MCF 10A (cell line): ENCODE results near the gene TSPAN16. TPM values are rescaled to one million over a fixed set of nuclear protein-coding genes. Genes with fewer than 3 reads are reported as not detected.

Experiments
- BruUV-seq: library from RNA; stranded (reverse); fragments of 400-500 nt; replicated peaks from 2 replicates; lab custom pipeline; 2021; lab: Mats Ljungman, UMichigan
- CTCF ChIA-PET: fragments of 300-600 bp; sonication (Branson Sonifier 250); formaldehyde crosslinking; extraction: SDS; loops from one replicate; lab custom pipeline; 2021; ENCODE audit warnings: antibody characterized with exemption, inconsistent platforms; lab: Yijun Ruan, JAX
- POLR2A ChIA-PET: fragments of 300-600, 350-650 bp; sonication (Branson Sonifier 250); formaldehyde crosslinking; extraction: SDS; loops from one replicate; lab custom pipeline; 2020; ENCODE audit warnings: antibody characterized with exemption, inconsistent platforms; lab: Yijun Ruan, JAX
- DNase-seq: peaks from one replicate; pipeline ENCODE4 v3.0.0-alpha.2; 2018; ENCODE audit not compliant: unreplicated experiment
- H3K27ac Mint-ChIP-seq: one replicate; pipeline ENCODE4 v1.8.0; 2022; ENCODE audit warnings: mild to moderate bottlenecking, low read depth, mixed read lengths; ENCODE audit not compliant: unreplicated experiment
- H3K27me3 Mint-ChIP-seq: one replicate; pipeline ENCODE4 v1.8.0; 2022; ENCODE audit warnings: mixed read lengths; ENCODE audit not compliant: insufficient read depth, unreplicated experiment
- H3K36me3 Mint-ChIP-seq: one replicate; pipeline ENCODE4 v1.8.0; 2022; ENCODE audit warnings: mild to moderate bottlenecking, moderate library complexity, mixed read lengths; ENCODE audit not compliant: insufficient read depth, unreplicated experiment
- H3K4me1 Mint-ChIP-seq: one replicate; pipeline ENCODE4 v1.8.0; 2022; ENCODE audit warnings: mixed read lengths; ENCODE audit not compliant: insufficient read depth, unreplicated experiment
- H3K4me3 Mint-ChIP-seq: one replicate; pipeline ENCODE4 v1.8.0; 2022; ENCODE audit warnings: mild to moderate bottlenecking, moderate library complexity, mixed read lengths; ENCODE audit not compliant: unreplicated experiment
- H3K9me3 Mint-ChIP-seq: one replicate; pipeline ENCODE4 v1.8.0; 2022; ENCODE audit warnings: mixed read lengths; ENCODE audit not compliant: unreplicated experiment
- CTCF ChIP-seq: fragments of 200-600 bp; IDR thresholded peaks from one replicate; pipeline ENCODE4 v1.8.0; 2022; ENCODE audit warnings: antibody characterized with exemption, mild to moderate bottlenecking; ENCODE audit not compliant: unreplicated experiment
- intact Hi-C: fragments of 100-400 bp; cut with micrococcal nuclease; formaldehyde crosslinking; loops from 2 replicates; pipeline ENCODE4 v1.14.1; 2022
- total RNA-seq: library from RNA; stranded (reverse); gene quantifications from 2 replicates; pipeline ENCODE4 v1.2.3, GENCODE V29; 2022

Gene TSPAN16
- total RNA-seq, 1 experiment from 2014 or later, result not detected

GRCh38 chr19:11264452-11265176 is 31.3 kb upstream of the TSPAN16 start:
- peak overlapping the region; percentile 64 for H3K27ac Mint-ChIP-seq
- CTCF ChIA-PET, result interaction anchor here (0.6 to 1.9 kb wide), 6 partner anchors 9 to 218 kb away, joined by 3 to 11 read pairs (median 3); no protein-coding TSS in a partner anchor
- no peak for DNase-seq
- no peak for TF ChIP-seq CTCF
- no peak overlapping the region for H3K4me3 Mint-ChIP-seq
- BruUV-seq, result no TSS peak
- peaks cover 14% of the 10 kb centered on the region for H3K36me3 Mint-ChIP-seq
- H3K27me3 Mint-ChIP-seq, result no peaks in the 10 kb centered on the region
- H3K9me3 Mint-ChIP-seq, result no peaks in the 10 kb centered on the region
- intact Hi-C loops, result no loop called here
- POLR2A ChIA-PET, result interaction anchor here (1.1 kb wide), 1 partner anchor 29 kb away, joined by 3 read pairs; no protein-coding TSS in a partner anchor
- peaks cover 31% of the 10 kb centered on the region for H3K4me1 Mint-ChIP-seq

DNA sequence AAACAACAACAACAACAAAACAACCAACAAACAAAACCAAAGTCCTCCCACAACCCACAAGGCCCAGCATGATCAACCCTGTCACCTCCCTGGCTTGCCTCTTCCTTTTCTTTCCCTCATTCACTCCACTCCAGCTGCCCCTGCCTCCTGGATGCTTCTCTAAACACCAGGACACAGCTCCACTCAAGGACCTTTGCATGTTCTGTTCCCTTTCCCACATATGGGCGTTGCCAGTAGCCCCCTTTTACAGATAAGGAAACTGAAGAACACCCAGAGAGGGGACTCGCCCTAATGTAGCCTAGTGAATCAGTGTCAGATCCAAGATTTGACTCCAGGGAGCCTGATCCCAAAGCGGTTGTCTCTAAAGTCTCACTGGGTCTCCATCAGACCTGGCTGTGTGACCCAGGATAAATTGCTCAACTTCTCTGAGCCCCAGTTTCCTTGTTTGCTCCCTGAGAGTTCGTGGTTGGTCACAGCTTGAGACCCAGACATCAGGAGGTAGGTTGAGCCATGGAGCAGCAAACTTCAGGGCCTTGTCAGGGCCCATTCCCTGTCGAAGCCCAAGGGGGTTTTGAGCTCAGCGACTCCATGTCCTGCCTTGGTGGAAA is 30.7 kb upstream of the TSPAN16 start:
- BruUV-seq, result no TSS peak

DNA sequence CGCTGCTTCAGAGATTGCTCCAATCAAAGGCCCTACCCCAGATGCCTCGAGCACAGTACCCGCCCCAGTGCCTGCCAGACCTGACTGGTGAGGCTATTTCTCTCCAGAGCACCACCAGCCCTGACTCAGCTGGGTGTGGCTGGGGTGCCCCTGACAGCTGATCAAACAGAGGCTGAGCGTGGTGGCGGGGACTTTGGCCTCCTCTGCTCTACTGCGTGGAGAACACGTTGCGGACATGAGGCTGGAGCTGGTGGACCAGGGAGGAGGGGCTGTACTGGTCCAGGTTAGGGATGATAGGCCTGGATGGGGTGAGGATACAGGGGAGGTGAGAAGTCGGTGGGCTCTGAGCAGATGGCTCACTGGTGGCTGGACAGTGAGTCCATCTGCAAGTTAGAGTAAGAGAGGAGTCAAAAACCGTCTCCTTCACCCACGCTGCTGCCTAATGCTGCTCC is 30.1 kb upstream of the TSPAN16 start:
- no peak overlapping the region for H3K4me3 Mint-ChIP-seq
- peak; percentile 84 for DNase-seq
- H3K4me1 Mint-ChIP-seq, result peaks cover 31% of the 10 kb centered on the region
- no peaks in the 10 kb centered on the region for H3K9me3 Mint-ChIP-seq
- intact Hi-C loops, result no loop called here
- ChIA-PET POLR2A (interaction anchor here (1.1 kb wide), 1 partner anchor 28 kb away, joined by 3 read pairs; no protein-coding TSS in a partner anchor), CTCF (interaction anchor here (0.5 to 1.9 kb wide), 4 partner anchors 10 to 658 kb away, joined by 3 to 11 read pairs (median 3); no protein-coding TSS in a partner anchor)
- peaks cover 16% of the 10 kb centered on the region for H3K36me3 Mint-ChIP-seq
- H3K27ac Mint-ChIP-seq, result peak overlapping the region; percentile 64
- H3K27me3 Mint-ChIP-seq, result no peaks in the 10 kb centered on the region
- BruUV-seq, result no TSS peak
- TF ChIP-seq CTCF, result no peak

More for the DNA sequence above, 30.7 kb upstream of the TSPAN16 start:
- no peak overlapping the region for H3K4me3 Mint-ChIP-seq
- no peaks in the 10 kb centered on the region for H3K9me3 Mint-ChIP-seq
- intact Hi-C loops, result no loop called here
- POLR2A ChIA-PET, result interaction anchor here (1.1 kb wide), 1 partner anchor 29 kb away, joined by 3 read pairs; no protein-coding TSS in a partner anchor
- TF ChIP-seq CTCF, result no peak
- no peaks in the 10 kb centered on the region for H3K27me3 Mint-ChIP-seq
- peaks cover 31% of the 10 kb centered on the region for H3K4me1 Mint-ChIP-seq
- DNase-seq, result no peak
- H3K27ac Mint-ChIP-seq, result peak overlapping the region; percentile 64
- CTCF ChIA-PET, result interaction anchor here (0.9 to 1.9 kb wide), 3 partner anchors 10 to 217 kb away, joined by 3 to 11 read pairs (median 3); no protein-coding TSS in a partner anchor
- peaks cover 16% of the 10 kb centered on the region for H3K36me3 Mint-ChIP-seq
